ENCODE measurements around the gene CSF1R. TPM values are rescaled to one million over a fixed set of nuclear protein-coding genes. Genes with fewer than 3 reads are reported as not detected.

CSF1R gene
- total RNA-seq, 3 donors from 2014 or later, result 11.5 to 79.0 (median 24.1) TPM

DNA sequence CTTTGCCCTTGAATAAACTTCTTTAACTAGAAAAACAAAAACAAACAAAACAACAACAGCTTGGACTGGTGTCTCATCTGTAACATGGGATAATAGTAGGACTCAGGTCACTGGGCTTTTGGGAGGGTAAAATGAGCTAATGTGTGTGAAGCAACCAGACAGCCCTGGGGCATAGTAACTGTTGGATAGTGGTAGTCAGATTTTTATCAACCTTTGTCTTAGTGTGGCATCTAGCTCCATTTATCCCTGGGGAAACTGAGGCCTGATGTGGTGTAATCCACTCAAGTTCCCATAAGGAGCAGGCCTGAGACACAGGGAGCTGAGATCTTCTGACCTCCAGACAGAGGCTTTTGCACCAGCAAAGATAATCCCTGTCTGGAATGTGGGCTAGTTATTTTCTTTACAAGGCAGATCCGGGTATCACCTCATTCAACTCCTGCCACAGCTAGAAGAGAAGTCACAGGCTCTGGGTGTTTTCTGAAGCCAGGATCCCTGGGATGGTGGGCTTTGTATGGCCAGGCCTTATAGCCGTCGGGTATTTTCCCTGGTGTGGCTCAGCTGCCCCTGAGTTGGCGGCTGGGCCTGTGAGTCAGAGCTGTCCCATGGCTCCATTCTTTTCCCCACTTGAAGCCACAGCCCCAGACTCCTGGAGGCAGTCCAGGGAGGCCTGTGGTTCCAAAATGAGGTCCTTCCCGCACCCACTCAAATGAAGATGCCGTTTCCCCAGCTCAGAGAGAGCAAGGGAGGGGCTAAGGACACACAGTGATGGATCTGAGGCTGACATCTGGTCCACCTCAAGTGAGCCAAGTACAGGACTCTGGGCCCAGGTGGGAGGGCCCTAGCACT, 26.1 kb upstream of the CSF1R start:
- Histone ChIP-seq H3K27ac (peak overlapping the region; percentile 73 to 88), H3K36me3 (no peaks in the 10 kb centered on the region), H3K27me3 (no peaks in the 10 kb centered on the region), H3K4me3 (no peak overlapping the region), H3K4me1 (peaks cover 0 to 3% of the 10 kb centered on the region in 2 donors), H3K9me3 (no peaks in the 10 kb centered on the region)
- intact Hi-C loops (cut with DNase I; ENCODE audit: low total_unique reads), result no loop called here
- TF ChIP-seq, protein P1, sequence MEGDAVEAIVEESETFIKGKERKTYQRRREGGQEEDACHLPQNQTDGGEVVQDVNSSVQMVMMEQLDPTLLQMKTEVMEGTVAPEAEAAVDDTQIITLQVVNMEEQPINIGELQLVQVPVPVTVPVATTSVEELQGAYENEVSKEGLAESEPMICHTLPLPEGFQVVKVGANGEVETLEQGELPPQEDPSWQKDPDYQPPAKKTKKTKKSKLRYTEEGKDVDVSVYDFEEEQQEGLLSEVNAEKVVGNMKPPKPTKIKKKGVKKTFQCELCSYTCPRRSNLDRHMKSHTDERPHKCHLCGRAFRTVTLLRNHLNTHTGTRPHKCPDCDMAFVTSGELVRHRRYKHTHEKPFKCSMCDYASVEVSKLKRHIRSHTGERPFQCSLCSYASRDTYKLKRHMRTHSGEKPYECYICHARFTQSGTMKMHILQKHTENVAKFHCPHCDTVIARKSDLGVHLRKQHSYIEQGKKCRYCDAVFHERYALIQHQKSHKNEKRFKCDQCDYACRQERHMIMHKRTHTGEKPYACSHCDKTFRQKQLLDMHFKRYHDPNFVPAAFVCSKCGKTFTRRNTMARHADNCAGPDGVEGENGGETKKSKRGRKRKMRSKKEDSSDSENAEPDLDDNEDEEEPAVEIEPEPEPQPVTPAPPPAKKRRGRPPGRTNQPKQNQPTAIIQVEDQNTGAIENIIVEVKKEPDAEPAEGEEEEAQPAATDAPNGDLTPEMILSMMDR (IDR thresholded peaks at IDR 0.05), result no peak
- no peak for TF ChIP-seq POLR2A (IDR thresholded peaks at IDR 0.05)
- TF ChIP-seq POLR2AphosphoS5 (IDR thresholded peaks at IDR 0.05), result no peak
- DNase-seq (ENCODE audit: low spot score in 2 of 2), result peak in 1 of 2 donors; percentile 29

DNA sequence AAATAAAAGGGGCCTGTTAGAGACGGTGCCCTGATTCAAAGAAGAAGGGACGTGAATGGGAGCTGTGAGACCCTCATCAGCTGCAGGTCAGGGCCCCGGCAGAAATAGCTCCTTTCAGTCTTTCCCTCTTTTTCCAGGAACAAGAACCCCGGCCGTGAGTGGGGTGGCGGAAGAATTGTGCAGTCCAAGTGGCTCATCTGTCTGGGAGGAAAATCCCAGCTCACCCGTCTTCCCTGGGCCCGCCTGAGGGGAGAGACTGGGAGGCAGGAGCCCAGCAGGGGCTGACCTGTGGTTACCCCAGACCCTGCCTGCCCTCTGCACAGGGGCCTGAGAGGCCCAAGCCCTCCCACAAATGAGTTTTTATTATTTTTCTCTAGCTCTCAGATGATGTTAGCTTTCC, 24.8 kb upstream of the CSF1R start:
- H3K27ac ChIP-seq, result peak overlapping the region in 1 of 2 donors; percentile 88
- peaks cover 0 to 3% of the 10 kb centered on the region in 2 donors for H3K4me1 ChIP-seq
- DNase-seq (ENCODE audit: low spot score in 2 of 2), result peak in 1 of 2 donors; percentile 15
- no peak for TF ChIP-seq POLR2A (IDR thresholded peaks at IDR 0.05)
- TF ChIP-seq, protein P1 (IDR thresholded peaks at IDR 0.05), result no peak
- TF ChIP-seq POLR2AphosphoS5 (IDR thresholded peaks at IDR 0.05), result no peak
- H3K9me3 ChIP-seq, result no peaks in the 10 kb centered on the region
- H3K36me3 ChIP-seq, result no peaks in the 10 kb centered on the region
- intact Hi-C loops (cut with DNase I; ENCODE audit: low total_unique reads), result no loop called here
- H3K4me3 ChIP-seq, result no peak overlapping the region
- no peaks in the 10 kb centered on the region for H3K27me3 ChIP-seq

DNA sequence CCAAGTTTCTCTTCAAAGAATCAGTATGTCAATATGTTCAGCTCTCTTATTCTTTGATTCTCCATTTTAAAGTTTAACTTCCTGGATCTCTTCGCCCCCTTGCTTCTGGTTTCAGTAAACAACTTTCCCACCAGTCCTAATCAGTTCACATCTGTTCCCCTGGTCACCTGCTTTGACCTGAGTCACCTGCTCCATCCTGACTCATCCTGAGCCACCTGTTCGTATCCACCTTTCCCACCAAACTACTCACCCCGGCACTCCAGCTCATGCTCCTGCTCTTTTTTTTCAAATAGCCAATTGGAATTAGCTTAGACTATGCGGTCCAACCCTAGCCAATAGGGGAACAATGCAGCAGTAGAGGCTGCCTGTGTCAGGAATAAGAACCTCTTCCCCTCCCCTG, 23.6 kb upstream of the CSF1R start:
- TF ChIP-seq, protein P1 (IDR thresholded peaks at IDR 0.05), result no peak
- no peak for TF ChIP-seq POLR2AphosphoS5 (IDR thresholded peaks at IDR 0.05)
- no peak for TF ChIP-seq POLR2A (IDR thresholded peaks at IDR 0.05)
- no peak for DNase-seq (ENCODE audit: low spot score in 2 of 2)
- intact Hi-C loops (cut with DNase I; ENCODE audit: low total_unique reads), result no loop called here

DNA sequence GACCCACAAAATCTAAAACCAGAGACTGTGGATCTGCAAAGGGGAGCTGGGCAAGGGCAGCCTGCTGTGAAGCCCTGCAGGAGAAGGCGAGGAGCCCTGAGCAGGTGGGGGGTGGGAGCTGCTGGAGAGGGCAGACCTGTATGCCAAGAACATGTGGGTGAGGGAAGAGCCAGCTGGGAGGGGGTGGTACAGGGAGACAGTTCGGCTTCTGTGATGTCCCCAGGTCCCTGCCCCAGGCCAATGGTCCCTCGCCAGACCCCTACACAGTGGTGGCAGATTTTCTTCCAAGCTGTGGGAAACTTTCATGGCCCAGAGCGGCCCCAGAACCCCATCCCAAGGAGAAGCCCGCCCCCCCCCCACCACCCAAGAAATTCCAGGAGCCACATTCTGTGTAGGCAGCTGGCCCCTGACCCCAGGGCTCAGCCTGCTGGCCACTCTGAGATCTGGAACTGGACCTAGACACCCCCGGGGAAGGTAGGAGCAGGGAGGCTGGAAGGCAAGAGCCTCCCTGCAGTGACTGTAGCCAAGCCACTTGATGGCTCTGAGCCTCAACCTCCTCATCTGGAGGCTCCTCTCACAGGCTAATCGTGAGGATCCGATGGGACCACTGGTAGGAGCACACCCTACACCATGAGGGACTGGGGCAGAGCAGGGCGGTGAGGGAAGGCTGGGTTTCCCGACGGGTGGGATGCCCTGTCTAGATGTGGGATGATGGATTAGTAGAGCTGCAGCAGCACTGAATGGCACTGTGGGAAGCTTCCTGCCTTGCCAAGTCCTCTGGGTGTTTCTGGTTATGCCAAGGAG, 22.6 kb upstream of the CSF1R start:
- peak in 1 of 2 donors; percentile 12 for DNase-seq (ENCODE audit: low spot score in 2 of 2)
- peak overlapping the region; percentile 0 to 58 for H3K27ac ChIP-seq
- H3K9me3 ChIP-seq, result no peaks in the 10 kb centered on the region
- intact Hi-C loops (cut with DNase I; ENCODE audit: low total_unique reads), result no loop called here
- no peaks in the 10 kb centered on the region for H3K27me3 ChIP-seq
- peaks cover 0 to 3% of the 10 kb centered on the region in 2 donors for H3K4me1 ChIP-seq
- no peaks in the 10 kb centered on the region for H3K36me3 ChIP-seq
- no peak for TF ChIP-seq POLR2AphosphoS5 (IDR thresholded peaks at IDR 0.05)
- TF ChIP-seq, protein P1 (IDR thresholded peaks at IDR 0.05), result no peak
- TF ChIP-seq POLR2A (IDR thresholded peaks at IDR 0.05), result no peak
- no peak overlapping the region for H3K4me3 ChIP-seq

More for the DNA sequence above, 23.6 kb upstream of the CSF1R start:
- H3K27me3 ChIP-seq, result no peaks in the 10 kb centered on the region
- no peaks in the 10 kb centered on the region for H3K36me3 ChIP-seq
- peaks cover 0 to 3% of the 10 kb centered on the region in 2 donors for H3K4me1 ChIP-seq
- no peaks in the 10 kb centered on the region for H3K9me3 ChIP-seq
- no peak overlapping the region for H3K27ac ChIP-seq
- no peak overlapping the region for H3K4me3 ChIP-seq

Measured in breast epithelium (tissue), 4 donors.